HG03039 (cell line): ENCODE measurements around the gene AUP1.

ENCODE experiments used
- ATAC-seq: cut with Tn5 transposase; IDR thresholded peaks from one replicate; pipeline ENCODE4 v1.9.1; 2021; ENCODE audit warnings: mild to moderate bottlenecking, moderate library complexity; ENCODE audit not compliant: unreplicated experiment

The AUP1 gene

DNA sequence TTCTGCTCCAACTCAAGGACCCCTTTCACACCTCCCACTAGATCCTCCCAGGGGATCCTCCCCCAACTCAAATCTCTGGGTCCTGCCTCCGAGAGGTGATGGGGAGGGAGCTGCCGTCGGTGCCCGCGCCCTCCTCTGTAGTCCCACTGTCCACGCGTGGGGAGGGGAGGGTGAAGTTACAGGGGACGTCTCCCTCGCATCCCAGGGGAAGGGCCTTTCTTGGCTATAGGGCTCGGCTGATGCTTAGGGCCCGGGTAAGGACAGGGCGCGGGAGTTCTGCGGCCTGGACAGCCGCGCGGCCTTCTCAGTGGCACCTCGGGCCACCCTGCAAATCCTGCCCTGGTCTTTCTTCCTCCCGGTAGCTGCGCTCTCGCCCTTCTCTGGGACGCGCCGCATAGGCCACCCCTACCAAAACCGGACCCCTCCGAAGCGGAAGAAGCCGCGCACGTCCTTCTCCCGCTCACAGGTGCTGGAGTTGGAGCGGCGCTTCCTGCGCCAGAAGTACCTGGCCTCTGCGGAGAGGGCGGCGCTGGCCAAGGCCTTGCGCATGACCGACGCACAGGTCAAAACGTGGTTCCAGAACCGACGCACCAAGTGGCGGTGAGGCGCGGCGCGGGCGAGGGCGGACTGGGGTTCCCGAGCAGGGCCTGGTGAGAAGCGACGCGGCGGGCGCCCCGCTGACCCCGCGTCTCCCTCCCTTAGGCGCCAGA is 14.1 kb downstream of the AUP1 start:
- no peak for ATAC-seq

DNA sequence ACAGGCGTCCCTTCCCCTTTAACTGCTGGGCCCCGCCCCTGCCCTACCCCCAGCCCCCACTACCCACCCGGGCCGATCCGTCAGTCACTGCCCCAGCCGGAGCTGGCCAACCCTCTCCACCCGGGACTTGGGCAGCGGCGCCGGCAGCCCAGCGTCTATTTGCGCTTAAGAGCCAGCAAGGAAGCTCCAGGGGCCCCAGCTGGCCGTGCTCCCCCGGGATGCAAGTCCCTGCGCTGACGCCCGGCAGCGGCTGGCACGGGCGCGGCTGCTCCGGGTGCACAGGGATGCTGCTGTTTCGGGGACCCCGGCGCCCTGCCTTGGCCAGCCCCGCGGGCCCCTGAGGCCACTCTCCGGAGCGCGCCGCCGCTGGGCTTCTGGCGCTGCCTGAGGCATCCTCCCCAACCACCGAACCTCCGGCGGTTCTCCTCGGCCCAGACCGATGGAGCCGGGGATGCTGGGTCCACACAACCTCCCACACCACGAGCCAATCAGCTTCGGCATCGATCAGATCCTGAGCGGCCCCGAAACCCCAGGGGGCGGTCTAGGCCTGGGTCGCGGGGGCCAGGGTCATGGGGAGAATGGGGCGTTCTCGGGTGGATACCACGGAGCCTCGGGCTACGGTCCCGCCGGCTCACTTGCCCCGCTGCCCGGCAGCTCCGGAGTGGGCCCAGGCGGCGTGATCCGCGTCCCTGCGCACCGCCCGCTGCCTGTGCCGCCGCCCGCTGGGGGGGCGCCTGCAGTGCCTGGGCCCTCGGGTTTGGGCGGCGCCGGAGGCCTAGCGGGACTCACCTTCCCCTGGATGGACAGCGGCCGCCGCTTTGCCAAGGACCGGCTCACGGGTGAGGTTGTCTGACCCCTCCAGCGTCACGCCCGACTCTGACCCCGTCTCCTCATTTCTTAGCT is 14.9 kb downstream of the AUP1 start, which contains the start of gene TLX2:
TLX2 (plus strand) TSS at position 83 of the 903 bp plus-strand sequence; CDS start at position 440, 357 bp downstream.
- no peak for ATAC-seq

DNA sequence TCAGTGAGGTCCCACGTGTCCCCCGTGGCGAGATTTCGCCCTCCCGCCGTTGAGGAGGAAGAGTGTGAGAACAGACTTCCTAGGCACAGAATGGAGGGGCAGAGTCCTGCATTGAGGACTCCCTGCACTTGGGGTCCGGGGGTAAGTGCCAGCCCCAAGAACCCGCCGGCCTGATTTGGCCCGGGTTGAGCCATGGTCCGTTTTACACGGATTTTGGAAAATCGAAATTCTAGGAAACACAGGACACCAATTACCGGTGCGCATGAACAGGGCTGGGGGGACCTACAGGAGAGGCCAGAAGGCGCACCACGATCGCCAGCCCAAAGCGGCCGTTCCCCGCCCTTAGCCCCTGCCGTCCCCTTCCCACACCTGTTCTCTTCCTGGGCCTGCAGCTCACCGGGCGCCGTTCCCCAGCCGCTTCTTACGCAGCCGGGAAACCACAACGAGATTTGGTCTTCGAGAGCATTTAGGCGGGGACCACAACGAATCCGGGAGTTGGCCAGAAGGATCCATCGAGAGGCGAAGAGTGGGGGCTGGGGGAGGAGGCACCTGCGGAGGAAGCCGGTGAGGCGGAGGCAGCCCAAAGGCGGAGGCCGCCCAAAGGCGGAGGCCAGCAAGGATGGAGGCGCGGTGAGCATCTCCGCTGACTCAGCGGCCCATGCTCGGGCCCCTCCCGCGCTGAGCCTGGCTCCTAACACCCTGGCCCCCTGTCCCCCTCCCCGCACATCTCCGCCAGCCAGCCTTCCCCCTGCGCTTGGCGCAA is 15.7 kb downstream of the AUP1 start:
- no peak for ATAC-seq

DNA sequence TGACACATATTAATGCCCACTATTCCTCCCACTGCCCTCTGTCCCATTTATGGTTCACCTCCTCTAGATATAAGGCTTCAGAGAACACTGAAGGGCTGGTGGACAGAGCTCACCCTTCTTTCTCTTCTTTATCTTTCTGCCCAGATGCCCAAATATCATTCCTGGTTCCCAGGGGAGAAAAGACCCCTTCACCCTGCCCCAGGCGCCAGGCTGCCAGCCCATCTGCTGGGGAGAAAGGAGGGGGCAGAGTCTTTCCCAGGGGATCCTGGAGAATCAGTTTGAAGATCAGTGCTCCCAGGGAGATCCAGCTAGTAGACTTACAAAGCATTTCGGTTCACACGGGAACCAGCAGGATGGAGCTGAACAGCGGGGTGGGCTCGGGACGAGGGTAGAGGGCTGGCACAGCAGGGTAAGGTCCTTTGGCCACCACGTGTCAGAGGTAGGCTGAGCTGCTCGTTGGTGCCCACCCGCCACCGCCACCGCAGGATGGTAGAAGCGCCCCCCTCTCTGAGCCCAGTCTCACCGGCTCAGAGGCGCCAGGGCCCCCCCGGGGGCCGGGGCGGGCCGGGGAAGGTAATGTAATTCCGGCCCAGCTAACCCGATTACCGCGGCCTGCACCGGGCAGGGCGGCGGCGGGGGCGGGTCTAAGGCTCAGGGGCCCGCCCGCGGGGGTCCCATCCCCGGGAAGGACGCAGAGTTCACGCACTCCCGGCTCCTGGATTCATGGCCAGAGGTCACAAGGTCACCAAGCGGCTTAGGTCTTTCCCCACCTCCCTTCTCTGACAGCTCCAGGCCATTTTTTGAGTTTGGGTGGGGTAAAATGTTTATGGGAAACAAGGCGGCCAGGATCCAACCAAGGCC is 16.5 kb downstream of the AUP1 start:
- ATAC-seq = no peak

DNA sequence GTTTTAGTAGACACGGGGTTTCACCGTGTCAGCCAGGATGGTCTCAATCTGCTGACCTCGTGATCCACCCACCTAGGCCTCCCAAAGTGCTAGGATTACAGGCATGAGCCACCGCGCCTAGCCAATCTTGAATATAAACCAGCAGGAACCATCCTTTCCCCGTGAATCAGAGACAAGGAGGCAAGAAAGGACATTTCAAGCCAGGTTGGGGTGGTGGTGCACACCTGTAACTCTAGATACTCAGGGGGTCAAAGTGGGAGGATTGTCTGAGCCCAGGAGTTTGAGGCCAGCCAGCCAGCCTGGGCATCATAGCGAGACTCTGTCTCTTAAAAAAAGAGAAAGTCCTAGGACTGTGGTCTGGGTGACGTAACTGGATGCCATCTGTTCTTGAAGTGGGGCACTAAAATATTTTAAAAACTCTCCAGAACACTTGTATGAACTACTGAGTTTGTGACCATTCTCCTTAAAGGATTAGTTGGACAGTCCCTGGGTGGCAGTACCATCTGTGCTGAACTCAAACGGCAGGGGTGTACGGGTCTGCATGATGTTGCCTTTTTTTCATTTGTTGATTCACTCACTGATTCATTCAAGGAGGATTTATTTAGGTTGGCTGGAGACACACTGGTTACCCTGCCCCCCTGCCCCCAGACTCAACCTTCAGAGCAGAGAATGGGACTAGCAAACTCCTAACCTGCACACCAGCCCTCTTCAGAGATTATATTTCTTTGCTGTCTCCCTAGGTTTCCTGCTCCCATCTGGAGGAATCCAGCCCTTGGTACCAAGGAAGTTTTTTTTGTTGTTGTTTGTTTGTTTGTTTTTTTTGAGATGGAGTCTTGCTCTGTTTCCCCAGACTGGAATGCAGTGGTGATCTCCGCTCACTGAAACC is 18.2 kb downstream of the AUP1 start:
- no peak for ATAC-seq

DNA sequence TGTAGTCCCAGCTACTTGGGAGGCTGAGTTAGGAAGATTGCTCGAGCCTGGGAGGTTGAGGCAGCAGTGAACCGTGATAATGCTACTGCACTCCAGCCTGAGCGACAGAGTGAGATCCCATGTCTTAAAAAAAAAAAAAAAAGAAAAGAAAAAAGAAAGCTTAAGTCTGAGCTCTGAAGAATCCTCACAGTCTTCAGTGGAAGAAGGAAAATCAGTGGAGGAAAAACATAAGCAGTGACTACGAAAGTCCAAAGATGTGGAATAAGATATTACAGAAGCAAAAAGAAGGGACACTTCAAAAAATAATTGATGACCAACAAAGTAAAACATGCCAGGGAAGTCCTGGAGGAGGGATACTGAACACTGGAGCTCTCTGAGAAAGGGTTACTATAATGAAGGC is 19.2 kb downstream of the AUP1 start:
- no peak for ATAC-seq

DNA sequence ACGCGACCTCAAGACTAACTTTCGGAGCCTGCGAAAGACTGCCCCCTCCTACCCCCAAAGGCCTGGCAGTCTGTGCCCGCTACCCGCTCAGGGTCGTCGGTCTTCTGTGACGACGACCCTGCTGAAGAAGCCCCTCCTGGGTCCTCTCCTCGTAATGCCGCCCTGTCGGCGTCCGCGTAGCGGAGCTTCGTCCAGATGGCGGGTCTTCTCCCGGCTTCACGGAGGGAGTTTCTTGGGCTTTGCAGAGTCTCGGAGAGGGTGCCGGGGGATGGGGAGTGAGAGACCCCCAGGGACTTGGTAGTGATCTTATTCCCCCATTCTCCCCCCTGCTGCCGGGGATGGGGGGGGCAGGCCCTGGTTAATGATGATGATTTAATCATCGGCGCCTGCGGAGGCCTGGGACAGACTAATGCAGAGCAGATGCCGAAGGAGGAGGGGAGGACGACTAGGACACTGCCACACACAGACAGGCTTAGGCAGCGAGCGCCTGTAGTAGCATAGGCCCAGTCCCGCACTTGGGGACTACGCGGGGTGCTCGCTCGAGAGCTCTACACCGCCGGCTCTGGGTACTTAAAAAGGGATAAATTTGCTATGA is 21.5 kb downstream of the AUP1 start:
- ATAC-seq = no peak

DNA sequence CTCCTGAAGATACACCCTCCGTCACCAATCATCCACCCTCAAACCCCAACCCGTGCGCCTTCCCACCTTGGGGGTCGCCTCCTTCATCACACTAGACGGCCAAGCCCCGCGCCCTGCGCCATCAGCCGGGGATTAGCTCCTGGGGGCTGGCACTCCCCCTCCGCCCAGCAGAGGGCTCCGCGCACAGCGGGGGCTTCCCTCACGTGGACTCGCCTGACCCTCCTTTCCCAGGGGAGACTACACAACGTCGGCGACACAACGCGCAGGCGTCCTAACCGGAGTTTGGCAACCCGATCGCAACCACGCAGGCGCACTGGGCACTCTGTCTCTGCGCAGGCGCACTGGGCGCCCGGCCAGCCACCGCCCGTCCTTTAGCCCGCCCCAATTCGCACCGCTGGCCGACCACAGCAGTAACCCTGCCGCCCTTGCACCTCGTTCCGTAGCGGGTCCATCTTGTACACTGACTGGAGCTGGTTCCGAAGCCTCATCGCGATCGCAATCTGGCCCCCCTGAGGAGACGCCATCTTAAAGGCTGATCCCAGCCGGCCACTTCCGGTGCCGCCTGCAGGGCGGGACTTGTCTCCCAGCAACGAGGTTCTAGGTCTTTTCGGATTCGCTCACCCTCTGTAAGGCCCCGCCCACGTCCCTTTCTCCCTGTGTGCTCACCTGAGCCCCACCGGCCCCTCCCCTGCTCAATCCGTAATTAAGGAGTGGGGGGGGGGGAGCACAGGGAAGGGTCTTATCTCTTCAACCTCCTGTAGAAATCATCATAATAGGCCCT is 22.2 kb downstream of the AUP1 start, which contains the start of gene PCGF1:
PCGF1 (minus strand) TSS at position 551 of the 781 bp plus-strand sequence; CDS start at position 524, 27 bp downstream.
- ATAC-seq = peak; percentile 86

DNA sequence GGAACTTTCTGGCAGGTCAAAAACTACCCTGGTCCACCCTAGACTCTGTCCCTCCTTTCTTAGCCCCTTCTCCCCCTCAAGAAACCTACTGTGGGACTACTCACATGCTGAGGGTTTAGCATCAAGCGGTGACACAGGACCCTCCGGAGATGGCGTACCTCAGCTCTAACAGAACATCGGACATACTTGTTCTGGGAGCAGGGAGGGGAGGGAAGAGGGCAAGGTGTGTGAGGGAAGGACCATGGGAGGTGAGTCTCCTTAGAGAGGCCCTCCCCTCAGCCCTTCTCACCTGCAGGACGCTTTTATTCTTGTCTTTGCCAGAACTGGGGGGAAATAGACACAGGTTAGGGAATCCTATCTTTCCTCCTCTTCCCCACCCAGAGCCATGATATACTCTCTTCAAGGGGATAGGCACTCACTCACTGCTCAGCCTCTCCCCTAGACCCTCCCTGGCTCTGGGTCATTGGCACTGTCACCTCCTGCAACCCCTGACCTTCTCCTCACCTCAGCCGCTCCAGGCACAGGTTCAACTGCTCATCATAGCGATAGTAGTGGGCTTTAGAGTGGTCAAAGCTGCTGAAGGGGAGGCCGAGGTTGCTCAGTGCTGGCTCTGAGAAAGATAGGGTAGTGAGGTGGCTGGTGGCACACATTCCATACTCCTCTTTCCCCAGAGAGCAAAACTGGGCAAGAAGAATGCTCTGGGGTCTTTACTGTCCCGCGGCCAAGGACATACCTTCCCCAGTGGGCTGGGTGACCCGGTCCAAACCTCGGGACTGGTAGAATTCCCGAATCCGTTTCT is 23.9 kb downstream of the AUP1 start:
- ATAC-seq = no peak

DNA sequence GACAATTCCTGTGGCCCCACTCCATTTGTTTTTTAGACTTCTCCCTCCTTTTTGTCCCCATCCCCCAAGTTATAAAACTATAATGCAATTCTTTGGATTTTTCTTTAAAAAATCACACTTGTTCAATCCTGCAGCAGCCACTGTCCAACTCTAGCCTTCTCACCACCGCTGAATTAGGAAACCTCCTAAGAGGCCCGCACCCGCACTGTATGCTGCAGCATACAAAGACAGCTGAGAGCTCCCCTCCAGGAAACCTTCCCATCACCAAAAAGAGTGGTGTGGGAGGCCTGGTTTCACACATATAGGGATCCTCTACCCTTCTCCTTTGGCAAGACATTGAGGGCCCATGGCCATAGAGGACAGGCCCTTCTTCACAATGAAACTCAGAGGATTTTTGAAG is 24.9 kb downstream of the AUP1 start:
- no peak for ATAC-seq

DNA sequence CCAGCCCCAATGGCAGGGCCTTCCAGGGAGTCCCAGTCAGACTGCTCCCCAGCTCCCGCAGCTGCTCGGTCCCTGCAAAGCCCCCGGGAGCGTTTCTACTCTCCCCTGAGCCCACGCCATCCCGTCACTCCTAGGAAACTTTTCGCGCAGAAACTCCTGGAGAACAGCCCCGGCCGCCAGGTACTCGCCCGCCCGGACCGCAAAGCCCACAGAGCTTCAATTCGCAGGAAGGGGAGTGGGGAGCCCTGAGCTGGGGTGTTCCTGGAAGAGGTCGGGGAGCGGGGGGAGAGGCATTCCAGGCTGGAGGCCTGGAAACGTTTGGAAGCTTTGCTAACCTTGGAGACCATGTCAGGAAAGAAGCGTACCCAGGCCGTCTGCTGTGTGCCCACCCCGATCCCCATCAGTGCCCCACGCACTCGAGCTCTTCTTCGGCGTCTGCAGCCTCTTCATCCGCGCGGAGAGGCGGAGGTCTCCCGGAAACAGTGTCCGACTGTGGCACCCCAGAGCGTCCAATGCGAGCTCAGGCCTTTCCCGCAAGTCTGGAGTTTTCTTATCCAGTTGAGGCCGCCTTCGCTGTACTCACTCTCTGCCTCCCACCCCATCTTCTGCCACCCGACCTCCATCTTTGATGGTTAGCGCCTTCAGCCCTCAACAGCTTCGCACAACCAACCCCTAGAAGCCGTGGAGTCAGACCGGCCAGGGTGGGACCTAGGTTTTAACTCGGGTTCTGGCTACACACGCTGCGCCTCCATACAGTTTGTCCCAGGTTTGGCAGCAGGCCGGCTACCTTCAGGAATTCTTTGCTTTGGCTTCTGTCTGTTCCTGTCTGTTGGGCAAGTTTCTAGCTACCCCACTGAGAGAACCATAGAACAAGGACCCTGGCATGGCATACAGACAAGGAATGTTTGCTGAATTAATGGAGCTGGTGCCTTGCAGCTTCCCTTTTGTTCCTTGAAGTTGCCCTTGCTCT is 25.7 kb downstream of the AUP1 start:
- ATAC-seq = no peak

DNA sequence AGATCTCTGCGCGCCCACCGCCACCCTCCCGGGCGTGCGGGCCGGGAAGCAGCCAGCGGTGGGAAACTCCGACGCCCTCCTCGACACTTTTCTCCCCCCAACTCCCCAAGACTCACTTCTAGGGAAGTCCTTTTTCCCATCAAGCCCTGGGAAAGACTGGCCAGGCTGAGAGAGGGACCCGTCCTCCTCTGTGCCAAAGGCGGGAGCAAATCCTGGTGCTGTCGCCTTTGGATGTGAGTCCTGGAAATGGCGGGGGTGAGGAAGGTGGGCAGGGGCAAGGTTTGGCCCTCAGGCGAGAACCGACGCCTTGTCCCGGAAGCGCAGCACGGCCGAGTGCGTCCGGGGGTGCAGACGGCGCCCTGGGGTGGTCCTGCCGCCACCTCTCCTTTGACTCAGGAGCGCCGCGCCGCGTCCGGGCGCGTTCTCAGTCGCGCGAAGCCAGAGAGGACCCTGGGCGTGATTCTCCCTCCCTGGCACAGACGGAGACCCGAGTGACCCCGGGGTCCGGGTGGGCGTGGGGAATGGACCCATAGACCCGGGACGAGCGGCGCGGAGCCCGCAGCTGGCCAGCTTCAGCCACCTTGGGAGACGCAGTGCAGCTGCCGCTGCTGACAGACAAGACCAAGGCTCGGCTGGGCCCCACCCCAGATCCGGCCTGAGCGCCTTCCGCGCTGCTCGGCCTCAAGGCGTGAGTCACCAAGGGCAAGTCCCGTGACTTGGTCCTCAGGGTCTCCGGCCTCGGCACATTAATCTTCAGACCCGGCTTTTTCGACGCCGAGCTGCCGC is 26.6 kb downstream of the AUP1 start:
- ATAC-seq = peak; percentile 23

DNA sequence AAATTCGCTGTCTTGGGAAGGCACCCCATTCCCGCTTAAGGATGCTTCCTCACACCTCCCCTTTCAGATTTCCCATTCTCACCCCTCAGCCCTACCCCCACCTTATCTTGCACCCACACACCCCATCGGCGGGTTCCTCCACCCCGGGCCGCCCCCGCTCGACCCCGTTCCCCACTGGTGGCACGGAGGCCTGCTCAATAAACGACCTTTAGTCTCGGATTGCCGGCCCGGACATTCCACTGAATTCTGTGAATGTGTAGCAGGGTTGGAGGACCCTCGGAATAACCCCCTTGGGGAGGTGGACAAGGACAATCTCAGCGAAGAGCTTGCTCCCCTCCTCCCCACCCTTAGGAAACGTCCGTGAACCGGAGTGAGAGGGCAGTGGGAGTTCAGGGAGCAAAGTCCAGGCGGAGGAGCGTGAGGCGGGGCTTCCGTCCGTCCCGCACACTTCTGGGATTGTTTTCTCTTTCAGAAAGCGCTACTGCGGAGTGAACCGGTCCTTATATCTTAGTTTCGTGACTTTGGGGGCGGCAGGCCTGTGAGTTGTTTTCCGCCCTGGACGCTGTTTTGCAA is 27.3 kb downstream of the AUP1 start:
- no peak for ATAC-seq

DNA sequence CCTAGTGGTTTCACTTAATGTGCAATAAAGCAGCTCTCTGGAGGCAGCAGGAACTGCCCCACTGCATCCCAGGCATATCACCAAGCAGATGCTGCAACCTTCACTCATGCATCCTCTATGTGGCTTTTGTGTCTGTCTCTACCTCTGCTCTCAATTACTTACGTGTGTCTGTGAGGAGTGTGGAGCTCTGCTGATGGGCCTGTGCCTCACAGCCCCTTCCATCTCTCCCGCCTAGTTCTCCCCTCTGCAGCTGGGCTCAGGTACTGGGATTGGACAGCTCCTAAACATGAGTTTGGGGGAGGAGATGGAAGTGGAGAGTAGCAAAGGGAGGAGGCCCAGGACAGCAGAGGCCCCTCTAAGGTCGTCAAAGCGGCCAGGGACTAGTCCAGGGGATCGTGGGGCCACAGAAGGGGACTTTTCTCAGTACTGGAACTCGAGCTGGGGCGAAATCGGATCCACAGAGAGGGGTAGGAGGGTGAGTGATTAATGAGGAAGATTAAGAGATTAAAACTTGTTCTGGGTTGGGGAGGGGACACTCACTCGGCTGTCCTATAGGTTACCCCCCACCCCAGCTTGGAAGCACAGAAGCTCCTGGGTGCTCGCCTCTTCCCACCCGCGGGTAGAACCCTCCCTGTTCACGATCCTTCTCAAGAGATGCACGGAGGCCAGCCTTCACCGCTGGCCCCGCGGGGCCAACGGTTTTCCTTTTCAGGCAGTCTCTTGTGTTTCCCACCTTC is 28.0 kb downstream of the AUP1 start:
- ATAC-seq = no peak
